ENCODE measurements around the gene MAGED2.
"Not testable (repeated sequence)": the region's sequence is repeated elsewhere in the genome, so short reads cannot be mapped to it uniquely, and the experiment has no call there.

The MAGED2 gene

GRCh38 chrX:54807524-54808108 lies at the start of gene MAGED2:
MAGED2 (plus strand) TSS chrX:54807745; CDS start chrX:54809332, 1,587 bp downstream.
- no peak for DNase-seq

- DNase-seq, result no peak
These were observed 49.2 kb upstream of the MAGED2 start for GRCh38 chrX:54758114-54759055.

- DNase-seq, result not testable (repeated sequence)
These were observed 33.0 kb upstream of the MAGED2 start for GRCh38 chrX:54774391-54775094.

GRCh38 chrX:54776061-54776460 lies 31.5 kb upstream of the MAGED2 start:
- DNase-seq, result no peak

GRCh38 chrX:54776987-54777672 lies 30.4 kb upstream of the MAGED2 start:
- DNase-seq, result no peak

GRCh38 chrX:54785901-54786300 lies 21.6 kb upstream of the MAGED2 start:
- DNase-seq, result peak; percentile 8

- DNase-seq, result no peak
These were observed 20.6 kb upstream of the MAGED2 start for GRCh38 chrX:54786967-54787366.

- no peak for DNase-seq
These were observed 19.1 kb upstream of the MAGED2 start for GRCh38 chrX:54788446-54788845.

- not testable (repeated sequence) for DNase-seq
These were observed 18.1 kb upstream of the MAGED2 start for GRCh38 chrX:54789405-54789804.

- DNase-seq, result no peak
These were observed 13.5 kb upstream of the MAGED2 start for GRCh38 chrX:54794028-54794427.

GRCh38 chrX:54794795-54795194 lies 12.8 kb upstream of the MAGED2 start:
- no peak for DNase-seq

GRCh38 chrX:54798137-54798536 lies 9.4 kb upstream of the MAGED2 start, which contains the start of gene ITIH6:
ITIH6 (minus strand) TSS chrX:54798255; CDS start chrX:54798210, 45 bp downstream.
- no peak for DNase-seq

GRCh38 chrX:54799046-54799445 lies 8.5 kb upstream of the MAGED2 start:
- DNase-seq, result no peak

- DNase-seq, result peak; percentile 46
These were observed 612 bp downstream of the MAGED2 start for GRCh38 chrX:54808109-54808604.

- peak; percentile 93 for DNase-seq
These were observed 1.3 kb downstream of the MAGED2 start for GRCh38 chrX:54808605-54809483.

GRCh38 chrX:54810532-54810931 lies 3.0 kb downstream of the MAGED2 start:
- no peak for DNase-seq

- no peak for DNase-seq
These were observed 3.8 kb downstream of the MAGED2 start for GRCh38 chrX:54811301-54811885.

GRCh38 chrX:54812306-54812705 lies 4.8 kb downstream of the MAGED2 start:
- no peak for DNase-seq

- no peak for DNase-seq
These were observed 9.8 kb downstream of the MAGED2 start for GRCh38 chrX:54817220-54817820.

GRCh38 chrX:54818221-54818620 lies 10.7 kb downstream of the MAGED2 start:
- no peak for DNase-seq

GRCh38 chrX:54819201-54819600 lies 11.7 kb downstream of the MAGED2 start:
- DNase-seq, result no peak

Measured in EL (cell line).